Gastrocnemius medialis (tissue), 4 donors: ENCODE measurements around the gene ZFP92. TPM values are rescaled to one million over a fixed set of nuclear protein-coding genes. Genes with fewer than 3 reads are reported as not detected.

Experiments
- ATAC-seq, 2 donors: fragments of 150-250 bp; one replicate each; pipeline ENCODE4 v1.9.1; 2016
- DNase-seq, 2 donors: peaks; one replicate each; pipeline ENCODE4 v3.0.0-alpha.2; 2019
- H3K27ac ChIP-seq, 4 donors: fragments of 200-600 bp; sonication (generic); 1 replicate in 1 of 4; 2 replicates in 3 of 4; pipeline ENCODE4 v1.5.1; 2016 to 2018; ENCODE audit warnings: mild to moderate bottlenecking in 2 of 4, moderate library complexity in 1 of 4
- H3K27me3 ChIP-seq, 3 donors: fragments of 200-600 bp; sonication (generic) in 2 of 3; 1 replicate in 1 of 3; 2 replicates in 2 of 3; pipeline versions ENCODE4 v1.5.1 to v1.6.0; 2016 to 2019; ENCODE audit warnings: mild to moderate bottlenecking in 1 of 3, moderate library complexity in 1 of 3
- H3K36me3 ChIP-seq, 2 donors: fragments of 200-600 bp; sonication (generic) in 1 of 2; one replicate each; pipeline ENCODE4 v1.5.1; 2017 to 2018
- H3K4me1 ChIP-seq, 2 donors: fragments of 200-600 bp; sonication (generic) in 1 of 2; one replicate each; pipeline ENCODE4 v1.5.1; 2016 to 2017; ENCODE audit warnings: mild to moderate bottlenecking in 2 of 2
- H3K4me3 ChIP-seq, 4 donors: fragments of 200-600 bp; sonication (generic) in 3 of 4; 1 replicate in 1 of 4; 2 replicates in 3 of 4; pipeline ENCODE4 v1.5.1; 2016 to 2019; ENCODE audit warnings: mild to moderate bottlenecking in 2 of 4
- H3K9me3 ChIP-seq, 3 donors: fragments of 200-600 bp; sonication (generic) in 2 of 3; 1 replicate in 1 of 3; 2 replicates in 2 of 3; pipeline ENCODE4 v1.5.1; 2016 to 2019
- POLR2A ChIP-seq, 2 donors: fragments of 450-650 bp; IDR thresholded peaks; one replicate each; pipeline ENCODE4 v1.6.1; 2017; ENCODE audit warnings: antibody characterized with exemption in 2 of 2, mild to moderate bottlenecking in 2 of 2, moderate library complexity in 2 of 2
- in situ Hi-C, 4 donors: fragments of 200-750 bp; cut with MboI; loops; one replicate each; pipeline versions ENCODE4 v1.15.0 to v1.8.0; 2017; ENCODE audit warnings: low sequenced_read_pairs in 4 of 4
- intact Hi-C: fragments of 100-400 bp; cut with DNase I; formaldehyde crosslinking; loops from one replicate; pipeline ENCODE4 v1.15.1; 2023; ENCODE audit warnings: low total_unique reads
- total RNA-seq, 4 donors: library from RNA; depleted of rRNA; stranded (reverse); fragments of >200 nt; gene quantifications; one replicate each; pipeline versions ENCODE4 v1.1.0 to v1.2.3, GENCODE V29; 2016
- TF ChIP-seq, protein P1 (sequence below), 5 experiments: fragments of 450-650 bp in 3 of 5; fragments of 200-600 bp in 2 of 5; sonication (generic) in 2 of 5; IDR thresholded peaks in 4 of 5; conservative IDR thresholded peaks in 1 of 5; 1 replicate in 4 of 5; 2 replicates in 1 of 5; pipeline ENCODE4 v1.5.1; 2016 to 2019; ENCODE audit warnings: antibody characterized with exemption in 5 of 5, mild to moderate bottlenecking in 3 of 5, moderate library complexity in 3 of 5

The ZFP92 gene
- total RNA-seq, 4 donors from 2014 or later, result 0.05 to 0.55 (median 0.37) TPM

GRCh38 chrX:153426204-153426603 lies 14.9 kb downstream of the ZFP92 start:
- intact Hi-C loops (no loop called here), in situ Hi-C loops (no loop called here)
- H3K9me3 ChIP-seq, result no peaks in the 10 kb centered on the region
- no peak overlapping the region for H3K27ac ChIP-seq
- H3K36me3 ChIP-seq, result no peaks in the 10 kb centered on the region
- H3K4me1 ChIP-seq, result no peaks in the 10 kb centered on the region
- no peak for DNase-seq
- TF ChIP-seq, protein P1, sequence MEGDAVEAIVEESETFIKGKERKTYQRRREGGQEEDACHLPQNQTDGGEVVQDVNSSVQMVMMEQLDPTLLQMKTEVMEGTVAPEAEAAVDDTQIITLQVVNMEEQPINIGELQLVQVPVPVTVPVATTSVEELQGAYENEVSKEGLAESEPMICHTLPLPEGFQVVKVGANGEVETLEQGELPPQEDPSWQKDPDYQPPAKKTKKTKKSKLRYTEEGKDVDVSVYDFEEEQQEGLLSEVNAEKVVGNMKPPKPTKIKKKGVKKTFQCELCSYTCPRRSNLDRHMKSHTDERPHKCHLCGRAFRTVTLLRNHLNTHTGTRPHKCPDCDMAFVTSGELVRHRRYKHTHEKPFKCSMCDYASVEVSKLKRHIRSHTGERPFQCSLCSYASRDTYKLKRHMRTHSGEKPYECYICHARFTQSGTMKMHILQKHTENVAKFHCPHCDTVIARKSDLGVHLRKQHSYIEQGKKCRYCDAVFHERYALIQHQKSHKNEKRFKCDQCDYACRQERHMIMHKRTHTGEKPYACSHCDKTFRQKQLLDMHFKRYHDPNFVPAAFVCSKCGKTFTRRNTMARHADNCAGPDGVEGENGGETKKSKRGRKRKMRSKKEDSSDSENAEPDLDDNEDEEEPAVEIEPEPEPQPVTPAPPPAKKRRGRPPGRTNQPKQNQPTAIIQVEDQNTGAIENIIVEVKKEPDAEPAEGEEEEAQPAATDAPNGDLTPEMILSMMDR (IDR thresholded peaks at IDR 0.05 in 4 of 5, conservative IDR thresholded peaks at IDR 0.05 in 1 of 5), result no peak
- no peak for TF ChIP-seq POLR2A (IDR thresholded peaks at IDR 0.05)
- ATAC-seq, result no peak
- peaks cover 0 to 3% (median 0%) of the 10 kb centered on the region in 3 donors for H3K27me3 ChIP-seq
- no peak overlapping the region for H3K4me3 ChIP-seq

- H3K36me3 ChIP-seq, result no peaks in the 10 kb centered on the region
- in situ Hi-C loops, result no loop called here
- DNase-seq, result no peak
- intact Hi-C loops, result no loop called here
- no peaks in the 10 kb centered on the region for H3K4me1 ChIP-seq
- no peak for ATAC-seq
- H3K9me3 ChIP-seq, result no peaks in the 10 kb centered on the region
- H3K27me3 ChIP-seq, result peaks cover 0 to 14% (median 5%) of the 10 kb centered on the region in 3 donors
- H3K4me3 ChIP-seq, result no peak overlapping the region
- H3K27ac ChIP-seq, result no peak overlapping the region
- TF ChIP-seq, protein P1 (IDR thresholded peaks at IDR 0.05 in 4 of 5, conservative IDR thresholded peaks at IDR 0.05 in 1 of 5), result no peak
- no peak for TF ChIP-seq POLR2A (IDR thresholded peaks at IDR 0.05)
These were observed 19.5 kb downstream of the ZFP92 start for GRCh38 chrX:153430796-153431195.

DNA sequence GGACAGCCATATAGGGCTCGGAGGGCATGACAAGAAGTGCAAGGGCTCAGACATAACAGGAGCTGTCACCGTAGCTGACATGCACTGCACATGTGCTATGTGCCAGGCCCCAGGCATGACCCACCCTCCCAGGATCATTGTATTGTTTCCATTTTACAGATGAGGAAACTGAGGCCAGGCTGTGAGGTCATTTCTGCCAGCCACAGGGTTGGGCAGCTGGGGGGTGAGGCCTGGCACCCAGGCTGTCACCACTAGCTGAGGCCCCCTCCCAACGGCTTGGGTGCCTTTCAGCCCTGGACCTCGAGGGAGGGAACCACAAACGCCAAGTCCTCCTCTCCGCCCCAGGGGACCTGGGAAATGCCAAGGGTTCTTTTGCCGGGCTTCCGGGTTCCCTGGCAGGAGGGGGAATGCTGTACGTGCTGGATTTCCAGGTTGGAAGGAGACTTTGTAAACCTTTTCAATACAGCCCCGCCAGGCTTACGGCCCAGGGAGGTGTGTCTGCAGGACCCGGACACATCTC lies 21.9 kb downstream of the ZFP92 start:
- in situ Hi-C loops, result no loop called here
- TF ChIP-seq, protein P1 (IDR thresholded peaks at IDR 0.05 in 4 of 5, conservative IDR thresholded peaks at IDR 0.05 in 1 of 5), result no peak
- TF ChIP-seq POLR2A (IDR thresholded peaks at IDR 0.05), result no peak
- intact Hi-C loops, result no loop called here

DNA sequence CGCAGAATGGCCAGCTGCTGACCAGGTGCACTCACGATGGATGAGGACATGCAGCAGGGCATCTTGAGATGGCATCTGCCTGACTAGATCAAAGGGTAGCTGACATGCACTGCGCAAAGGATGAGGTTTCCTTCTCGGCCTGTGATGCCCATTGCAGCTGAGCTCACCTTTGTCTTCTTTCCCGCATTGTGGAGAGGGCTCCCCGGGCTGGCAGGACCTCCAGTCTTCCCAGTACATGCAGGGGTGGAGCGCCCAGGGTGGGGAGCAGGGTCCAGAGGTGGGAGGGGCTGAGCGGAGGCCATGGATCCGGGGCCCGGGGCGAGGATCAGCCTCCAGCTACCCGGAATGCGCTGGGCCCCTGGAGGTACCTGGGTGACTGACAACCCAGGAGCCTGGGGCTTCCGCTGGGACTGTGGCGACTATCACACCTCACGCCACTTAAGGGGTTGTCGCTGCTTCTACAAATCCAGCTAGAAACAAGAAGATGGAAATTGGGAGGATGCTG lies 22.6 kb downstream of the ZFP92 start:
- in situ Hi-C loops, result no loop called here
- Histone ChIP-seq H3K4me3 (no peak overlapping the region), H3K36me3 (no peaks in the 10 kb centered on the region), H3K27me3 (peaks cover 0 to 16% (median 5%) of the 10 kb centered on the region in 3 donors), H3K9me3 (no peaks in the 10 kb centered on the region), H3K27ac (no peak overlapping the region), H3K4me1 (no peaks in the 10 kb centered on the region)
- intact Hi-C loops, result no loop called here
- no peak for DNase-seq
- no peak for ATAC-seq
- TF ChIP-seq, protein P1 (IDR thresholded peaks at IDR 0.05 in 4 of 5, conservative IDR thresholded peaks at IDR 0.05 in 1 of 5), result no peak
- no peak for TF ChIP-seq POLR2A (IDR thresholded peaks at IDR 0.05)

More for the DNA sequence above, 21.9 kb downstream of the ZFP92 start:
- Histone ChIP-seq H3K36me3 (no peaks in the 10 kb centered on the region), H3K9me3 (no peaks in the 10 kb centered on the region), H3K4me3 (no peak overlapping the region), H3K27ac (no peak overlapping the region), H3K4me1 (no peaks in the 10 kb centered on the region), H3K27me3 (peaks cover 0 to 16% (median 5%) of the 10 kb centered on the region in 3 donors)
- DNase-seq (no peak), ATAC-seq (no peak)

DNA sequence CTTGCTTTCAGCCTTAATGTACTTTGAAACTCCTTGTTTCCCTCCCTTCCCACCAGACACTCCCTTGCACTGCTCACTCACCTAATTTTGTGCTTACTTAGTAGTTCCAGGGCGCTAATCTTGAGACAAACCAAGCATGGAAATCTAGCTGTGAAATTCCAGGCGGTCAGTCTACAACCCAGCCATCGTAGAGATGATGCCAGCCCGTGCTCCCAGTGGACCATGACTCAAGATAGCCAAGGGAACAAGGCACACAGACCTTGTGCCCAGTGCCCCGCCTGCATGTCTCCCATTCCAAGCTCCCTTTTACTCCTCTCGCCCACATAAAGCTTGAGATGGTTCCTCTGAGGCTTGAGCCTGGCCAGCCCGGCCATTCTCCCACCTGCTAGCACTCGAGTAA lies 23.5 kb downstream of the ZFP92 start:
- Histone ChIP-seq H3K36me3 (no peaks in the 10 kb centered on the region), H3K4me1 (no peaks in the 10 kb centered on the region), H3K27ac (no peak overlapping the region), H3K9me3 (no peaks in the 10 kb centered on the region), H3K27me3 (peaks cover 0 to 19% (median 5%) of the 10 kb centered on the region in 3 donors), H3K4me3 (no peak overlapping the region)
- TF ChIP-seq POLR2A (IDR thresholded peaks at IDR 0.05), result no peak
- TF ChIP-seq, protein P1 (IDR thresholded peaks at IDR 0.05 in 4 of 5, conservative IDR thresholded peaks at IDR 0.05 in 1 of 5), result no peak
- DNase-seq (no peak), ATAC-seq (no peak)
- intact Hi-C loops (no loop called here), in situ Hi-C loops (no loop called here)
